Neural progenitor cell (in vitro differentiated cells): Measurements from ENCODE around the gene RBFOX1. TPM values are rescaled to one million over a fixed set of nuclear protein-coding genes. Genes with fewer than 3 reads are reported as not detected.
A peak's percentile ranks its signal among the peaks of the same experiment; 100 is the strongest.

Experiments used
- DNase-seq: peaks from one replicate; pipeline ENCODE4 v3.0.0-alpha.2; 2016; ENCODE audit warnings: low spot score
- H2AFZ ChIP-seq: fragments of 200-600 bp; sonication (generic); replicated peaks from 2 replicates; pipeline ENCODE4 v1.6.1; 2016; ENCODE audit warnings: antibody characterized with exemption
- H3F3A ChIP-seq: fragments of 200-600 bp; sonication (generic); 2 replicates; pipeline ENCODE4 v1.6.1; 2016; ENCODE audit warnings: antibody characterized with exemption, low read depth
- H3K27ac ChIP-seq: fragments of 200-600 bp; sonication (generic); 2 replicates; pipeline ENCODE4 v1.5.1; 2016; ENCODE audit warnings: mild to moderate bottlenecking
- H3K27me3 ChIP-seq: fragments of 200-600 bp; sonication (generic); 2 replicates; pipeline ENCODE4 v1.6.1; 2016; ENCODE audit warnings: mild to moderate bottlenecking, moderate library complexity
- H3K36me3 ChIP-seq: fragments of 200-600 bp; sonication (generic); 2 replicates; pipeline ENCODE4 v1.5.1; 2016
- H3K4me1 ChIP-seq: fragments of 200-600 bp; sonication (generic); 2 replicates; pipeline ENCODE4 v1.6.1; 2016; ENCODE audit warnings: mixed run types
- H3K4me2 ChIP-seq: fragments of 200-600 bp; sonication (generic); 2 replicates; pipeline ENCODE4 v1.6.1; 2016
- H3K4me3 ChIP-seq: fragments of 200-600 bp; sonication (generic); 2 replicates; pipeline ENCODE4 v1.5.1; 2016
- H3K79me2 ChIP-seq: fragments of 200-600 bp; sonication (generic); 2 replicates; pipeline ENCODE4 v1.6.1; 2016; ENCODE audit warnings: low read depth
- H3K9ac ChIP-seq: fragments of 200-600 bp; sonication (generic); 2 replicates; pipeline ENCODE4 v1.6.1; 2016
- H3K9me3 ChIP-seq: fragments of 200-600 bp; sonication (generic); 2 replicates; pipeline ENCODE4 v1.5.1; 2016; ENCODE audit warnings: low read depth
- H4K20me1 ChIP-seq: fragments of 200-600 bp; sonication (generic); 2 replicates; pipeline ENCODE4 v1.6.1; 2016; ENCODE audit warnings: low read depth
- H3K27ac Mint-ChIP-seq: 3 replicates; pipeline ENCODE4 v1.8.0; 2021; ENCODE audit warnings: mixed read lengths
- H3K27me3 Mint-ChIP-seq: 2 replicates; pipeline ENCODE4 v1.8.0; 2022; ENCODE audit warnings: low read depth, mild to moderate bottlenecking, inconsistent platforms, moderate library complexity, mixed read lengths; ENCODE audit not compliant: insufficient read depth
- H3K36me3 Mint-ChIP-seq: 3 replicates; pipeline ENCODE4 v1.8.0; 2021; ENCODE audit warnings: mixed read lengths
- H3K4me1 Mint-ChIP-seq: 3 replicates; pipeline ENCODE4 v1.8.0; 2021; ENCODE audit warnings: mixed read lengths
- H3K4me3 Mint-ChIP-seq: 3 replicates; pipeline ENCODE4 v1.8.0; 2021; ENCODE audit warnings: mild to moderate bottlenecking, moderate library complexity, mixed read lengths
- H3K9me3 Mint-ChIP-seq: 3 replicates; pipeline ENCODE4 v1.8.0; 2020; ENCODE audit warnings: mixed read lengths
- EZH2 ChIP-seq: fragments of 200-600 bp; sonication (generic); IDR thresholded peaks from 2 replicates; pipeline ENCODE4 v1.6.1; 2017; ENCODE audit warnings: antibody characterized with exemption, mild to moderate bottlenecking, moderate library complexity
- EZH2phosphoT487 ChIP-seq: fragments of 200-600 bp; sonication (generic); IDR thresholded peaks from 2 replicates; pipeline ENCODE4 v1.6.1; 2017; ENCODE audit warnings: antibody characterized with exemption
- total RNA-seq: library from RNA; depleted of rRNA; stranded (reverse); fragments of >200 nt; gene quantifications from 2 replicates; pipeline ENCODE4 v1.2.3, GENCODE V29; 2015; ENCODE audit warnings: low replicate concordance
- TF ChIP-seq, protein P1 (sequence below): fragments of 200-600 bp; sonication (generic); IDR thresholded peaks from 2 replicates; pipeline ENCODE4 v1.5.1; 2017; ENCODE audit warnings: antibody characterized with exemption, mild to moderate bottlenecking

The RBFOX1 gene
- total RNA-seq, 1 donor from 2014 or later, result 1.2 TPM

DNA sequence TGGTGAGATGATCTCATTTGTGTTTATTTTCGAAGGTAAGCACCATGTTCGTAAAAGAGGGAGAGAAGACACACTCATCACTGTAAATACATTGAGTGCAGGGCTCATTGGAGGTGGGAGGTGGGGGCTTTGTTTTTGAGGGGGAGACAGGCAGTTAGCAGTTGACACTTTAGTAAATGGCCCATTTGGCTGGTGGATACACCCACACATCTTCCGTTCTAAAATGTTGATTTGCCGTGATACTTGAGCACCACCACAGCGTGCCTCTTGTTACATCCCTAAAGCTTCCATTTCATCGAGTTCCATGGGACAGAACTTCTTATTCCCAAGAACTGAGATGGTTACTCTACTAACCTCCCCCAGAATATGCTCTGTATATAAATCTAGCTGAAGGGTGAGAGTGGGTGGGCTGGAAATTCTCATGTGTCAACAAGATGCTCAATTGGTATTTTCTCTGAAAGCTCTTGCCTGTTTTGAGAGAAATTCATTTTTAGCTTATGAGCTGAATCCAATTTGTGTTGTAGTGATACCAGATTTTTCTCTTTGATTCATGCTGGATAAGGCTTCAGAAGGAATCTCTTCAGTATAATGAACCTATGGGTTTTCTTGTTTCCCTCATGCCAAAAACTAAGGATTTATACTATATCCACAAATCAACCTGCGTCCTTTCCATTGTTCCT, 314.3 kb downstream of the RBFOX1 start:
- Mint-ChIP-seq H3K4me3 (no peak overlapping the region), H3K36me3 (no peaks in the 10 kb centered on the region), H3K27me3 (no peaks in the 10 kb centered on the region), H3K4me1 (peaks cover 10% of the 10 kb centered on the region), H3K9me3 (no peaks in the 10 kb centered on the region), H3K27ac (no peak overlapping the region)
- H3K27ac ChIP-seq, result no peak overlapping the region
- no peaks in the 10 kb centered on the region for H3F3A ChIP-seq
- DNase-seq, result no peak
- no peaks in the 10 kb centered on the region for H3K79me2 ChIP-seq
- no peaks in the 10 kb centered on the region for H3K4me1 ChIP-seq
- H3K36me3 ChIP-seq, result no peaks in the 10 kb centered on the region
- TF ChIP-seq EZH2phosphoT487 (no peak), EZH2 (no peak)
- TF ChIP-seq, protein P1, sequence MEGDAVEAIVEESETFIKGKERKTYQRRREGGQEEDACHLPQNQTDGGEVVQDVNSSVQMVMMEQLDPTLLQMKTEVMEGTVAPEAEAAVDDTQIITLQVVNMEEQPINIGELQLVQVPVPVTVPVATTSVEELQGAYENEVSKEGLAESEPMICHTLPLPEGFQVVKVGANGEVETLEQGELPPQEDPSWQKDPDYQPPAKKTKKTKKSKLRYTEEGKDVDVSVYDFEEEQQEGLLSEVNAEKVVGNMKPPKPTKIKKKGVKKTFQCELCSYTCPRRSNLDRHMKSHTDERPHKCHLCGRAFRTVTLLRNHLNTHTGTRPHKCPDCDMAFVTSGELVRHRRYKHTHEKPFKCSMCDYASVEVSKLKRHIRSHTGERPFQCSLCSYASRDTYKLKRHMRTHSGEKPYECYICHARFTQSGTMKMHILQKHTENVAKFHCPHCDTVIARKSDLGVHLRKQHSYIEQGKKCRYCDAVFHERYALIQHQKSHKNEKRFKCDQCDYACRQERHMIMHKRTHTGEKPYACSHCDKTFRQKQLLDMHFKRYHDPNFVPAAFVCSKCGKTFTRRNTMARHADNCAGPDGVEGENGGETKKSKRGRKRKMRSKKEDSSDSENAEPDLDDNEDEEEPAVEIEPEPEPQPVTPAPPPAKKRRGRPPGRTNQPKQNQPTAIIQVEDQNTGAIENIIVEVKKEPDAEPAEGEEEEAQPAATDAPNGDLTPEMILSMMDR, result no peak
- H3K27me3 ChIP-seq, result no peaks in the 10 kb centered on the region
- no peak overlapping the region for H3K4me3 ChIP-seq
- H3K9me3 ChIP-seq, result no peaks in the 10 kb centered on the region
- H3K4me2 ChIP-seq, result no peak overlapping the region
- no peak overlapping the region for H2AFZ ChIP-seq
- H3K9ac ChIP-seq, result no peak overlapping the region
- H4K20me1 ChIP-seq, result no peaks in the 10 kb centered on the region

DNA sequence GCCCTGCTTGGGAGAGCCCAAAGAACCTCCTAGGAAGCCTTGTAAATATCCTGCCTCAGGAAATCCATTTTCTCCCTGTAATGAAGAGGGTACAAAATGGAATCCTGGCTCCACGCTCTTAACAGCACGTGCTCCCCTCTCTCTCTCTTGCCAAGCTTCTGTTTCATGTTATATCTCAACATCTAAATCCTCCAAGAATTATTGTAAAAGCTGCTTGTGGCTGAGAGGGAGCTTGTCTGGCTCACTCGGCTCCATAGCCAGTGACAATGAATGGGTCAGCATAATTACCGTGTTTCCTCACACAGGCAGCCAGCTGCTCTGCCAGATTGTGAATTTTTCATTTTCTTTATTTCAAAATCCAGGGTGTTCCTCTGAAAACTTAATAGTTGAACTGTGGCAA, 317.8 kb downstream of the RBFOX1 start:
- Histone ChIP-seq H3K27me3 (no peaks in the 10 kb centered on the region), H3K4me1 (no peaks in the 10 kb centered on the region), H3K27ac (no peak overlapping the region), H3K9me3 (no peaks in the 10 kb centered on the region), H3K4me3 (no peak overlapping the region), H3K9ac (no peak overlapping the region), H3K36me3 (no peaks in the 10 kb centered on the region), H3F3A (no peaks in the 10 kb centered on the region), H2AFZ (peak overlapping the region; percentile 34), H3K4me2 (no peak overlapping the region), H4K20me1 (no peaks in the 10 kb centered on the region), H3K79me2 (no peaks in the 10 kb centered on the region)
- Mint-ChIP-seq H3K36me3 (no peaks in the 10 kb centered on the region), H3K27ac (no peak overlapping the region), H3K4me1 (peaks cover 12% of the 10 kb centered on the region), H3K4me3 (no peak overlapping the region), H3K9me3 (no peaks in the 10 kb centered on the region), H3K27me3 (peaks cover 2% of the 10 kb centered on the region)
- TF ChIP-seq, protein P1, result no peak
- TF ChIP-seq EZH2 (no peak), EZH2phosphoT487 (no peak)
- DNase-seq, result no peak

DNA sequence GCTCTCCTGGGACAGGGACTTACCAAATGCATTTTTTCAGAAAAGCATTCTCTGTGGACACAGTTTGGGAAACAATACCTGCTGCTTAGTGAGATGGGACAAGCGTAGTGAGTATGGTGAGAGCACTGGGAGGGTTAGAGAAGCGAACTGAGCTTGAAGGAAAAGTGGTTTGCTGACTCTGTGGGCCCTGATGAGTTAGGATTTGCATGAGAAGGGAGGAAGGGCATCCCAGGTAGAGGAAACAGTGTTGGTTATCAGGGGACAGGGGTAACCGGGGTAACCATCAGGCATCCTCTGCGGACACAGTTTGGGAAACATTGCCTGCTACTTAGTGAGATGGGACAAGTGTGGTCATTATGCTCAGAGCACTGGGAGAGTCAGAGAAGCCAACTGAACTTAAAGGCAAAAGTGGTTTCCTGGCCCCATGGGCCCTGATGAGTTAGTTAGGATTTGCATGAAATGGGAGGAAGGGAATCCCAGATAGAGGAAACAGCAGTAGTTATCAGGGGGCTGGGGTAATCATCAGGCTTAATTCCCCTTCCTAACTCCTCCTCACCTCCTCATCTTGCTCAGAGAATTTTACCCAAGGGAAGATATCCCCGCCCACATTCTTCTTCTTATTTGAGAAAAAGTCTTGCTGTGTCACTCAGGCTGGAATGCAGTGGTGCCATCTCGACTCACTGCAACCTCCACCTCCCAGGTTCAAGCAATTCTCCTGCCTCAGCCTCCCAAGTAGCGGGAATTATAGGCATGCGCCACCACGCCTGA, 319.3 kb downstream of the RBFOX1 start:
- H3K4me3 Mint-ChIP-seq, result no peak overlapping the region

More for the DNA sequence above, 319.3 kb downstream of the RBFOX1 start:
- Histone ChIP-seq H3K27ac (no peak overlapping the region), H3F3A (no peaks in the 10 kb centered on the region), H3K36me3 (no peaks in the 10 kb centered on the region), H3K79me2 (no peaks in the 10 kb centered on the region), H3K9me3 (no peaks in the 10 kb centered on the region), H3K4me3 (no peak overlapping the region), H2AFZ (no peak overlapping the region), H3K4me2 (no peak overlapping the region), H3K4me1 (no peaks in the 10 kb centered on the region), H4K20me1 (no peaks in the 10 kb centered on the region), H3K9ac (no peak overlapping the region), H3K27me3 (no peaks in the 10 kb centered on the region)
- no peak overlapping the region for H3K27ac Mint-ChIP-seq
- TF ChIP-seq EZH2 (no peak), EZH2phosphoT487 (no peak)
- TF ChIP-seq, protein P1, result no peak
- no peaks in the 10 kb centered on the region for H3K36me3 Mint-ChIP-seq
- peaks cover 2% of the 10 kb centered on the region for H3K27me3 Mint-ChIP-seq
- DNase-seq, result peak; percentile 9
- peaks cover 16% of the 10 kb centered on the region for H3K4me1 Mint-ChIP-seq
- no peaks in the 10 kb centered on the region for H3K9me3 Mint-ChIP-seq
